HG03439 (cell line): Measurements from ENCODE around the gene SFXN2.
"Not testable (repeated sequence)": the region's sequence is repeated elsewhere in the genome, so short reads cannot be mapped to it uniquely, and the experiment has no call there.

Source experiments
- ATAC-seq: cut with Tn5 transposase; IDR thresholded peaks from one replicate; pipeline ENCODE4 v1.9.1; 2021; ENCODE audit warnings: mild to moderate bottlenecking, moderate library complexity; ENCODE audit not compliant: unreplicated experiment

Gene SFXN2

GRCh38 chr10:102679596-102679995 is 34.8 kb upstream of the SFXN2 start:
- ATAC-seq: no peak

GRCh38 chr10:102681696-102682095 is 32.7 kb upstream of the SFXN2 start:
- no peak for ATAC-seq

GRCh38 chr10:102682416-102682815 is 32.0 kb upstream of the SFXN2 start:
- ATAC-seq: no peak

- ATAC-seq: no peak
These were observed 31.5 kb upstream of the SFXN2 start for GRCh38 chr10:102682981-102683380.

GRCh38 chr10:102683736-102684135 is 30.7 kb upstream of the SFXN2 start:
- no peak for ATAC-seq

- ATAC-seq: no peak
These were observed 23.0 kb upstream of the SFXN2 start for GRCh38 chr10:102691285-102692066.

GRCh38 chr10:102695401-102695800 is 19.0 kb upstream of the SFXN2 start:
- not testable (repeated sequence) for ATAC-seq

GRCh38 chr10:102696736-102697135 is 17.7 kb upstream of the SFXN2 start:
- ATAC-seq: no peak

GRCh38 chr10:102698894-102699293 is 15.5 kb upstream of the SFXN2 start:
- no peak for ATAC-seq

- no peak for ATAC-seq
These were observed 13.2 kb upstream of the SFXN2 start for GRCh38 chr10:102701272-102701671.

GRCh38 chr10:102701796-102702195 is 12.6 kb upstream of the SFXN2 start:
- ATAC-seq: no peak

- no peak for ATAC-seq
These were observed 11.7 kb upstream of the SFXN2 start for GRCh38 chr10:102702742-102703141.

GRCh38 chr10:102704915-102705314 is 9.5 kb upstream of the SFXN2 start:
- ATAC-seq: no peak

GRCh38 chr10:102705531-102705930 is 8.9 kb upstream of the SFXN2 start:
- ATAC-seq: no peak

GRCh38 chr10:102710609-102711008 is 3.8 kb upstream of the SFXN2 start:
- no peak for ATAC-seq

GRCh38 chr10:102712089-102712488 is 2.3 kb upstream of the SFXN2 start:
- no peak for ATAC-seq

GRCh38 chr10:102712843-102713538 is 1.4 kb upstream of the SFXN2 start:
- ATAC-seq: no peak

- ATAC-seq: peak; percentile 27
These were observed 960 bp upstream of the SFXN2 start for GRCh38 chr10:102713539-102713813.

- peak; percentile 77 for ATAC-seq
These were observed 419 bp upstream of the SFXN2 start, which contains the start of gene ARL3 for GRCh38 chr10:102713814-102714620. Gene ARL3, minus strand, starts transcription at chr10:102714397. Its CDS starts 122 bp downstream, at chr10:102714275.

GRCh38 chr10:102715880-102716279 is 1.4 kb downstream of the SFXN2 start:
- no peak for ATAC-seq

GRCh38 chr10:102716900-102717565 is 2.6 kb downstream of the SFXN2 start:
- ATAC-seq: not testable (repeated sequence)
